Measurements from ENCODE around the gene ERICH2. TPM values are rescaled to one million over a fixed set of nuclear protein-coding genes. Genes with fewer than 3 reads are reported as not detected.

Gene ERICH2
- total RNA-seq, 3 donors from 2014 or later = 0.92 TPM; not detected in 2

GRCh38 chr2:170815746-170816503, 45.7 kb downstream of the ERICH2 start:
- Histone ChIP-seq H3K4me3 (no peak overlapping the region), H3K4me1 (ENCODE audit: low read depth) (peaks cover 35% of the 10 kb centered on the region), H3K36me3 (ENCODE audit: low read depth) (no peaks in the 10 kb centered on the region), H3K9me3 (no peaks in the 10 kb centered on the region)
- peak; percentile 72 for ATAC-seq
- DNase-seq = peak in 2 of 3 donors; percentile 67 to 79
- TF ChIP-seq, protein P1, sequence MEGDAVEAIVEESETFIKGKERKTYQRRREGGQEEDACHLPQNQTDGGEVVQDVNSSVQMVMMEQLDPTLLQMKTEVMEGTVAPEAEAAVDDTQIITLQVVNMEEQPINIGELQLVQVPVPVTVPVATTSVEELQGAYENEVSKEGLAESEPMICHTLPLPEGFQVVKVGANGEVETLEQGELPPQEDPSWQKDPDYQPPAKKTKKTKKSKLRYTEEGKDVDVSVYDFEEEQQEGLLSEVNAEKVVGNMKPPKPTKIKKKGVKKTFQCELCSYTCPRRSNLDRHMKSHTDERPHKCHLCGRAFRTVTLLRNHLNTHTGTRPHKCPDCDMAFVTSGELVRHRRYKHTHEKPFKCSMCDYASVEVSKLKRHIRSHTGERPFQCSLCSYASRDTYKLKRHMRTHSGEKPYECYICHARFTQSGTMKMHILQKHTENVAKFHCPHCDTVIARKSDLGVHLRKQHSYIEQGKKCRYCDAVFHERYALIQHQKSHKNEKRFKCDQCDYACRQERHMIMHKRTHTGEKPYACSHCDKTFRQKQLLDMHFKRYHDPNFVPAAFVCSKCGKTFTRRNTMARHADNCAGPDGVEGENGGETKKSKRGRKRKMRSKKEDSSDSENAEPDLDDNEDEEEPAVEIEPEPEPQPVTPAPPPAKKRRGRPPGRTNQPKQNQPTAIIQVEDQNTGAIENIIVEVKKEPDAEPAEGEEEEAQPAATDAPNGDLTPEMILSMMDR (IDR thresholded peaks at IDR 0.05) = peak; percentile 47
- intact Hi-C loops (cut with DNase I, micrococcal nuclease) = loop anchor here (10.0 kb wide), 3 partner anchors 421 to 581 kb away; no protein-coding TSS in a partner anchor

DNA sequence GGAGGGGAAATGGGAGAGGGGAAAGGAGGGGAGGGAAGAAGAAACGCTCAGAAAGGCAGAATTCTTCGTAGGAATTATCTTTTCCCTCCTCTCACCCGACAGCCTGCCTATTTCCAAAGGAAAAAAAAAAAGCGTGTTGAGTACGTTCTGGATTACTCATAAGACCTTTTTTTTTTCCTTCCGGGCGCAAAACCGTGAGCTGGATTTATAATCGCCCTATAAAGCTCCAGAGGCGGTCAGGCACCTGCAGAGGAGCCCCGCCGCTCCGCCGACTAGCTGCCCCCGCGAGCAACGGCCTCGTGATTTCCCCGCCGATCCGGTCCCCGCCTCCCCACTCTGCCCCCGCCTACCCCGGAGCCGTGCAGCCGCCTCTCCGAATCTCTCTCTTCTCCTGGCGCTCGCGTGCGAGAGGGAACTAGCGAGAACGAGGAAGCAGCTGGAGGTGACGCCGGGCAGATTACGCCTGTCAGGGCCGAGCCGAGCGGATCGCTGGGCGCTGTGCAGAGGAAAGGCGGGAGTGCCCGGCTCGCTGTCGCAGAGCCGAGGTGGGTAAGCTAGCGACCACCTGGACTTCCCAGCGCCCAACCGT, 46.4 kb downstream of the ERICH2 start, which contains the start of gene GAD1:
Gene GAD1 (plus strand): TSS at position 384 of the 589 bp plus-strand sequence. CDS start 1,705 bp downstream, outside the sequence.
- Histone ChIP-seq H3K36me3 (ENCODE audit: low read depth) (no peaks in the 10 kb centered on the region), H3K4me1 (ENCODE audit: low read depth) (peaks cover 41% of the 10 kb centered on the region), H3K4me3 (no peak within 1 kb of the TSS), H3K9me3 (no peaks in the 10 kb centered on the region)
- TF ChIP-seq, protein P1 (IDR thresholded peaks at IDR 0.05) = no peak
- intact Hi-C loops (cut with DNase I, micrococcal nuclease) = loop anchor here (10.0 kb wide), 3 partner anchors 422 to 582 kb away; no protein-coding TSS in a partner anchor
- peak; percentile 77 to 85 (median 81) for DNase-seq
- ATAC-seq = peak; percentile 84

DNA sequence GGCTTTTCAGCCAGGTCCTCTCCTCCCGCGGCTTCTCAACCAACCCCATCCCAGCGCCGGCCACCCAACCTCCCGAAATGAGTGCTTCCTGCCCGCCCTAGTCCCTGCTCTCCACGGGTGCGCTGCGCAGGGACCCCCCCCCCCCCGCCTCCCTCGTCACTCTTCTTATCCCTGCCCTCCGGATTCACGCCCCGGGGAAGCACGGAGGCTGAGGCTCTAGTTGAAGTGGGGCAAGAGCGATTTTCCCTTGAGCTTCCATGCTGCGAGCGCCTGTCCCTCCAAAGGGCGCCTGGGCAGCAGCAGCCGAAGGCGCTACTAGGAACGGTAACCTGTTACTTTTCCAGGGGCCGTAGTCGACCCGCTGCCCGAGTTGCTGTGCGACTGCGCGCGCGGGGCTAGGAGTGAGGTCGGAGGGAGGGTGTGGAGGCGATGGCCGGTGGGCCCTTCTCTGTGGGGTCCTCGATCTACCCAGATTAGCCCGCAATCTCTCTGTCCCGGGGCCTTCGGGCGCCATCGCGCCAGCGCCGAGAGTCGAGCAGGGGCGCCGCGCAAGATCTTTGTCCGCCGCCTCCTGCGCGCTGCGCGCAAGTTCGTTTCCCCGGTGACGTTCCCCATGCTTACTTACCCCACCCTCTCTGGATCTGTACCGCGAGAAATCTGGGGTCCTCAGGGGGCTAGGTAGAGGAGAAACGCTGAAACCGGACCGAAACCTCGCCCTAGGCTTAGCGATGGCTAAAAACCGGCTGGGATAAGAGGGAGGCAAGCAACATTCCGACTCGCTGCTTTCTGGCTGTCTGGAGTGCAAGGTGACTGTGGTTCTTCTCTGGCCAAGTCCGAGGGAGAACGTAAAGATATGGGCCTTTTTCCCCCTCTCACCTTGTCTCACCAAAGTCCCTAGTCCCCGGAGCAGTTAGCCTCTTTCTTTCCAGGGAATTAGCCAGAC, 47.2 kb downstream of the ERICH2 start:
- peaks cover 46% of the 10 kb centered on the region for H3K4me1 ChIP-seq (ENCODE audit: low read depth)
- TF ChIP-seq, protein P1 (IDR thresholded peaks at IDR 0.05) = no peak
- ATAC-seq (peak; percentile 16), DNase-seq (peak in 1 of 3 donors; percentile 39)
- no peaks in the 10 kb centered on the region for H3K9me3 ChIP-seq
- no peaks in the 10 kb centered on the region for H3K36me3 ChIP-seq (ENCODE audit: low read depth)
- intact Hi-C loops (cut with DNase I, micrococcal nuclease) = loop anchor here (10.0 kb wide), 3 partner anchors 423 to 583 kb away; no protein-coding TSS in a partner anchor
- no peak overlapping the region for H3K4me3 ChIP-seq

DNA sequence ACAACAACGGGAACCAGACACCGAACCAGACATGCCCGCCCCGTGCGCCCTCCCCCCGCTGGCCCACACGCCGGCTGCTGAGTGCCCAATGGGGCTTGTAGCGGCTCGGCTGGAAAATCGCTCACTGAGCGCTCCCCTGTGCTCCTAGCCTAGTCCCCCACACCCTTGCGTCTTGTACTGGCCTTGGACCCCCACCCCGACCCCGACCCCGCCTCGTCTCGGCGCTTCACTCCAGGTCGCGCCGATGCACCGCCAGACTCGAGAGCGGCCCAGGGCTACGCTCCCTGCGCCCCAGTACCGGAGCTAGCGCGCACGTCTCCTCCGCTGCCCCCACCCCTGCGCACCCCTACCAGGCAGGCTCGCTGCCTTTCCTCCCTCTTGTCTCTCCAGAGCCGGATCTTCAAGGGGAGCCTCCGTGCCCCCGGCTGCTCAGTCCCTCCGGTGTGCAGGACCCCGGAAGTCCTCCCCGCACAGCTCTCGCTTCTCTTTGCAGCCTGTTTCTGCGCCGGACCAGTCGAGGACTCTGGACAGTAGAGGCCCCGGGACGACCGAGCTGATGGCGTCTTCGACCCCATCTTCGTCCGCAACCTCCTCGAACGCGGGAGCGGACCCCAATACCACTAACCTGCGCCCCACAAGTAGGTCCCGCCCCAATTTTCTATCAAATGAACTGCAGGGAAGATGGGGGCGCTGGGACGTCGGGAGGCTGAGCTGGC, 48.0 kb downstream of the ERICH2 start:
- peaks cover 50% of the 10 kb centered on the region for H3K4me1 ChIP-seq (ENCODE audit: low read depth)
- peak in 1 of 3 donors; percentile 26 for DNase-seq

More for the DNA sequence above, 48.0 kb downstream of the ERICH2 start:
- ATAC-seq = no peak
- intact Hi-C loops (cut with DNase I, micrococcal nuclease) = loop anchor here (10.0 kb wide), 3 partner anchors 423 to 583 kb away; no protein-coding TSS in a partner anchor
- TF ChIP-seq, protein P1 (IDR thresholded peaks at IDR 0.05) = no peak
- Histone ChIP-seq H3K9me3 (no peaks in the 10 kb centered on the region), H3K36me3 (ENCODE audit: low read depth) (no peaks in the 10 kb centered on the region), H3K4me3 (no peak overlapping the region)

All from mucosa of descending colon (tissue), 3 donors.